ENCODE data around the gene LBHD1. TPM values are rescaled to one million over a fixed set of nuclear protein-coding genes. Genes with fewer than 3 reads are reported as not detected.

The LBHD1 gene
- polyA plus RNA-seq, 3 donors: 1.9 to 9.1 (median 2.9) TPM

DNA sequence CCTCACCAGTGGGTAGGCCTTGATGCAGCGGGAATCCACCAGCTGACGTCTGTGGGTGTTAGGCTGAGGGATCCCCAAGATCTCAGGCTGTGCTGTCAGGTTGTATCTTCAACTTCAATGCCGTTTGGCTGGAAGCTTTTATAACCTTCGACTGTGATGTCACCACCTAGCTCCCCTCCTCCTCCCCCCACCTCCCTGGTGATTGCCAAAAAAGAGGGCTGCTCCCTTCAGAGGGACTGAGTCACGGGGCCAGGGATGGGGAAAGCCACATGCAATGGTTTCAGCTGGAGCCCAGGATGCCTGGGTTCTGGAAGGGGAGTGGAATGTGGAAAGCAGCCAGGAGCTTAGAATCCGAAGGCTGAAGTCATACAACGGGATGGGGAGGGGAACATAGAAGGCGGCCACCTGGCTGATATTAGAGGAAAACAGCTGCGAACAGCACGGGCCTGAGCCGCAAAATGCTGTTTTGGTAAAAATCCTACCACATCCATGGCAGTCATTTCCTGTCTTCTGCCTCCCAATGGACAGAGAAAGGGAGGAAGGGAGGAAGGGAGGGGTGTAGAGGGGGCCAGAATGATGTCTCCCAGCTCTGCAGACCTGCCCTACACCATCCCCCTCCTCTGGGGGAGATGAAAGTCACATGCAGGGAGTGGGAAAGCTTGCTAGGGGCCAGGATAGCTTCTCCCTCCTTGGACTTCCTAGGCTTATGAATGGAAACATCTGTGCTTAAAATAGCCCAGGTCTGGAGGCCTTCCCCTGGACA is 17.5 kb upstream of the LBHD1 start, which contains the start of gene LRRN4CL:
TSS of gene LRRN4CL (minus strand) at position 110 of the 763 bp plus-strand sequence. CDS start 1,022 bp downstream, outside the sequence.
- intact Hi-C loops (cut with micrococcal nuclease): loop anchor here (5.0 to 10.0 kb wide), 2 partner anchors 292 to 295 kb away; no protein-coding TSS in a partner anchor

DNA sequence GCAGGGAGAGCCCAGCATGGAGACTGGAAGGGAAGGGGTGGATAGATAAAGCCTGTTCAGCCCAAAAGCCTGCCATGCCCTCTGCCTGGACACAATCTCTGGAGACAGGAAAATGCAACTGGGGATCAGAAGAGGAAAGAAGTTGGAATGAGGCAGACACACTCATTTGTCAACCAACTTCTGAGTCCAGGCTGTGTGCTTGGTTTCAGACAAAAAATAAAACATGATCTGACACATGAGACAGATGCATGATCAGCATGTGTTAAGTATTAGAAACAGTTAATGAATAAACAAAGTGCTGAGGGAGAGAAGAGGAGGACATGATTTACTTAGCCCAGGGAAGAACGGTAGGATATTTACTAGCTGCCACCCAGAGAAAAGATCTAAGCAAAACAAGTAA is 16.4 kb upstream of the LBHD1 start:
- H2AFZ ChIP-seq (ENCODE audit: insufficient read depth, low read depth, low read length, poor library complexity, severe bottlenecking): peak overlapping the region; percentile 72
- Mint-ChIP-seq H3K27me3 (ENCODE audit: low read depth in 3 of 3) (peaks cover 25 to 32% (median 29%) of the 10 kb centered on the region in 3 donors), H3K4me1 (peaks cover 5% of the 10 kb centered on the region), H3K9me3 (peaks cover 0 to 4% (median 0%) of the 10 kb centered on the region in 7 donors), H3K4me3 (peak overlapping the region in 1 of 2 donors; percentile 63), H3K27ac (no peak overlapping the region), H3K36me3 (peaks cover 41 to 45% of the 10 kb centered on the region in 2 donors)
- H3K36me3 ChIP-seq (replicated peaks in 1 of 2; ENCODE audit: control insufficient read depth in 1 of 2, insufficient read depth in 2 of 2, low read length in 2 of 2): peaks cover 29 to 39% of the 10 kb centered on the region in 2 donors
- H3K4me2 ChIP-seq (replicated peaks; ENCODE audit: extremely low read depth, low read length, poor library complexity, severe bottlenecking): no peak overlapping the region
- H3K79me2 ChIP-seq (ENCODE audit: insufficient read depth, low read length): no peaks in the 10 kb centered on the region
- H3K9ac ChIP-seq (ENCODE audit: insufficient read depth, low read length, poor library complexity, severe bottlenecking): no peak overlapping the region
- TF ChIP-seq, protein P1, sequence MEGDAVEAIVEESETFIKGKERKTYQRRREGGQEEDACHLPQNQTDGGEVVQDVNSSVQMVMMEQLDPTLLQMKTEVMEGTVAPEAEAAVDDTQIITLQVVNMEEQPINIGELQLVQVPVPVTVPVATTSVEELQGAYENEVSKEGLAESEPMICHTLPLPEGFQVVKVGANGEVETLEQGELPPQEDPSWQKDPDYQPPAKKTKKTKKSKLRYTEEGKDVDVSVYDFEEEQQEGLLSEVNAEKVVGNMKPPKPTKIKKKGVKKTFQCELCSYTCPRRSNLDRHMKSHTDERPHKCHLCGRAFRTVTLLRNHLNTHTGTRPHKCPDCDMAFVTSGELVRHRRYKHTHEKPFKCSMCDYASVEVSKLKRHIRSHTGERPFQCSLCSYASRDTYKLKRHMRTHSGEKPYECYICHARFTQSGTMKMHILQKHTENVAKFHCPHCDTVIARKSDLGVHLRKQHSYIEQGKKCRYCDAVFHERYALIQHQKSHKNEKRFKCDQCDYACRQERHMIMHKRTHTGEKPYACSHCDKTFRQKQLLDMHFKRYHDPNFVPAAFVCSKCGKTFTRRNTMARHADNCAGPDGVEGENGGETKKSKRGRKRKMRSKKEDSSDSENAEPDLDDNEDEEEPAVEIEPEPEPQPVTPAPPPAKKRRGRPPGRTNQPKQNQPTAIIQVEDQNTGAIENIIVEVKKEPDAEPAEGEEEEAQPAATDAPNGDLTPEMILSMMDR (IDR thresholded peaks at IDR 0.05): no peak
- no peak overlapping the region for H3K27ac ChIP-seq (ENCODE audit: low read depth in 1 of 2, low read length in 2 of 2)
- no peaks in the 10 kb centered on the region for H4K20me1 ChIP-seq (ENCODE audit: insufficient read depth, low read length)
- DNase-seq: no peak
- peaks cover 9 to 26% of the 10 kb centered on the region in 2 donors for H3K27me3 ChIP-seq (ENCODE audit: control insufficient read depth in 2 of 2, insufficient read depth in 2 of 2, low read length in 2 of 2)
- intact Hi-C loops (cut with micrococcal nuclease): loop anchor here in 1 of 2 donors (5.0 kb wide), 1 partner anchor 291 kb away; no protein-coding TSS in a partner anchor
- peaks cover 5 to 8% of the 10 kb centered on the region in 2 donors for H3K4me1 ChIP-seq (ENCODE audit: control insufficient read depth in 1 of 2, insufficient read depth in 2 of 2, low read length in 2 of 2)
- no peak overlapping the region for H3K4me3 ChIP-seq (replicated peaks in 1 of 3; ENCODE audit: low read depth in 2 of 3, low read length in 3 of 3)
- no CpG with 5 or more reads among the region's 1 CpG for WGBS (ENCODE audit: insufficient coverage)
- H3K9me3 ChIP-seq (replicated peaks in 1 of 2; ENCODE audit: control insufficient read depth in 1 of 2, insufficient read depth in 1 of 2, low read length in 2 of 2): no peaks in the 10 kb centered on the region

More for the DNA sequence above, 17.5 kb upstream of the LBHD1 start, which contains the start of gene LRRN4CL:
- H3K27ac ChIP-seq (ENCODE audit: low read depth in 1 of 2, low read length in 2 of 2): no peak within 1 kb of the TSS
- DNase-seq: no peak
- Mint-ChIP-seq H3K4me3 (peak within 1 kb of the TSS in 1 of 2 donors; percentile 63), H3K27ac (peak within 1 kb of the TSS in 1 of 7 donors; percentile 31), H3K4me1 (peaks cover 5% of the 10 kb centered on the region), H3K9me3 (peaks cover 0 to 4% (median 0%) of the 10 kb centered on the region in 7 donors), H3K36me3 (peaks cover 43 to 56% of the 10 kb centered on the region in 2 donors), H3K27me3 (ENCODE audit: low read depth in 3 of 3) (peaks cover 26 to 32% (median 29%) of the 10 kb centered on the region in 3 donors)
- WGBS (ENCODE audit: insufficient coverage): 78% methylated on average over 4 of the region's 11 CpGs
- peaks cover 29 to 41% of the 10 kb centered on the region in 2 donors for H3K36me3 ChIP-seq (replicated peaks in 1 of 2; ENCODE audit: control insufficient read depth in 1 of 2, insufficient read depth in 2 of 2, low read length in 2 of 2)
- H3K4me3 ChIP-seq (replicated peaks in 1 of 3; ENCODE audit: low read depth in 2 of 3, low read length in 3 of 3): no peak within 1 kb of the TSS
- no peaks in the 10 kb centered on the region for H3K79me2 ChIP-seq (ENCODE audit: insufficient read depth, low read length)
- no peaks in the 10 kb centered on the region for H4K20me1 ChIP-seq (ENCODE audit: insufficient read depth, low read length)
- TF ChIP-seq, protein P1 (IDR thresholded peaks at IDR 0.05): no peak
- H3K4me2 ChIP-seq (replicated peaks; ENCODE audit: extremely low read depth, low read length, poor library complexity, severe bottlenecking): no peak within 1 kb of the TSS
- no peak within 1 kb of the TSS for H2AFZ ChIP-seq (ENCODE audit: insufficient read depth, low read depth, low read length, poor library complexity, severe bottlenecking)
- peaks cover 9 to 26% of the 10 kb centered on the region in 2 donors for H3K27me3 ChIP-seq (ENCODE audit: control insufficient read depth in 2 of 2, insufficient read depth in 2 of 2, low read length in 2 of 2)
- H3K9ac ChIP-seq (ENCODE audit: insufficient read depth, low read length, poor library complexity, severe bottlenecking): no peak within 1 kb of the TSS
- peaks cover 5 to 8% of the 10 kb centered on the region in 2 donors for H3K4me1 ChIP-seq (ENCODE audit: control insufficient read depth in 1 of 2, insufficient read depth in 2 of 2, low read length in 2 of 2)
- H3K9me3 ChIP-seq (replicated peaks in 1 of 2; ENCODE audit: control insufficient read depth in 1 of 2, insufficient read depth in 1 of 2, low read length in 2 of 2): no peaks in the 10 kb centered on the region
